Spinal cord (tissue), 10 donors: ENCODE data around the gene SV2C. TPM values are rescaled to one million over a fixed set of nuclear protein-coding genes. Genes with fewer than 3 reads are reported as not detected.
"Not testable (repeated sequence)": the region's sequence is repeated elsewhere in the genome, so short reads cannot be mapped to it uniquely, and the experiment has no call there.

Experiments used
- DNase-seq, 6 donors: peaks; one replicate each; pipeline versions ENCODE4 v3.0.0 to v3.0.0-alpha.2; 2013 to 2015; ENCODE audit warnings: low spot score in 6 of 6, low read depth in 4 of 6
- H3K27ac ChIP-seq: one replicate; pipeline ENCODE4 v1.5.1; 2013; ENCODE audit warnings: low read depth, low read length, control low read depth
- H3K27me3 ChIP-seq: one replicate; pipeline ENCODE4 v1.6.1; 2013; ENCODE audit warnings: low read length; ENCODE audit not compliant: control insufficient read depth, insufficient read depth
- H3K36me3 ChIP-seq: one replicate; pipeline ENCODE4 v1.6.1; 2013; ENCODE audit warnings: low read length; ENCODE audit not compliant: control insufficient read depth, insufficient read depth
- H3K4me1 ChIP-seq: one replicate; pipeline ENCODE4 v1.6.1; 2013; ENCODE audit warnings: low read length; ENCODE audit not compliant: control insufficient read depth, insufficient read depth
- H3K4me3 ChIP-seq: one replicate; pipeline ENCODE4 v1.5.1; 2013; ENCODE audit warnings: low read depth, low read length, control low read depth
- H3K9me3 ChIP-seq: one replicate; pipeline ENCODE4 v1.6.1; 2013; ENCODE audit warnings: low read length; ENCODE audit not compliant: control insufficient read depth, insufficient read depth
- WGBS: methylation state at CpG from one replicate; pipeline ENCODE4 v1.1.5; 2013; ENCODE audit warnings: missing lambda C conversion rate; ENCODE audit not compliant: insufficient coverage; 5-methylcytosine and 5-hydroxymethylcytosine counted together
- polyA plus RNA-seq, 2 donors: library from polyadenylated mRNA; unstranded; fragments of 120-200 nt; gene quantifications; one replicate each; pipeline ENCODE4 v1.2.1, GENCODE V29; 2013; ENCODE audit not compliant: insufficient read length in 2 of 2
- total RNA-seq, 2 donors: library from RNA; depleted of rRNA in 1 of 2; stranded (reverse); fragments of 120-200 nt in 1 of 2; fragments of >200 nt in 1 of 2; gene quantifications; one replicate each; pipeline versions ENCODE4 v1.2.3 to v1.2.4, GENCODE V29; 2013 to 2014
- donor health status: healthy.

The SV2C gene
- total and polyA plus RNA-seq, 4 donors: 16.2 to 66.7 (median 40.2) TPM

GRCh38 chr5:76069061-76069735 is 14.0 kb upstream of the SV2C start:
- Histone ChIP-seq H3K9me3 (no peaks in the 10 kb centered on the region), H3K36me3 (no peaks in the 10 kb centered on the region), H3K4me1 (no peaks in the 10 kb centered on the region), H3K27me3 (no peaks in the 10 kb centered on the region), H3K27ac (no peak overlapping the region), H3K4me3 (no peak overlapping the region)
- DNase-seq: peak in 1 of 6 donors; percentile 92
- WGBS: 87% methylated on average over 4 of the region's 4 CpGs

GRCh38 chr5:76074487-76075065 is 8.6 kb upstream of the SV2C start:
- peak in 2 of 6 donors; percentile 24 to 69 for DNase-seq
- H3K27ac ChIP-seq: no peak overlapping the region
- no peaks in the 10 kb centered on the region for H3K36me3 ChIP-seq
- 50% methylated on average over 2 of the region's 2 CpGs for WGBS
- H3K9me3 ChIP-seq: no peaks in the 10 kb centered on the region
- no peak overlapping the region for H3K4me3 ChIP-seq
- no peaks in the 10 kb centered on the region for H3K27me3 ChIP-seq
- no peaks in the 10 kb centered on the region for H3K4me1 ChIP-seq

- DNase-seq: peak in 2 of 6 donors; percentile 39 to 66
- WGBS: 4% methylated on average over 39 of the region's 45 CpGs
- Histone ChIP-seq H3K36me3 (no peaks in the 10 kb centered on the region), H3K27me3 (peaks cover 38% of the 10 kb centered on the region), H3K4me3 (peak overlapping the region; percentile 48), H3K4me1 (peaks cover 33% of the 10 kb centered on the region), H3K27ac (no peak overlapping the region), H3K9me3 (no peaks in the 10 kb centered on the region)
Measured at GRCh38 chr5:76081811-76082771, 1.1 kb upstream of the SV2C start.

- Histone ChIP-seq H3K9me3 (no peaks in the 10 kb centered on the region), H3K27ac (peak overlapping the region; percentile 64), H3K27me3 (peaks cover 38% of the 10 kb centered on the region), H3K4me3 (peak overlapping the region; percentile 48), H3K4me1 (peaks cover 33% of the 10 kb centered on the region), H3K36me3 (no peaks in the 10 kb centered on the region)
- DNase-seq: peak in 3 of 6 donors; percentile 22 to 78 (median 61)
- under 1% methylated on average over 48 of the region's 50 CpGs for WGBS
Measured at GRCh38 chr5:76083555-76084495, 642 bp downstream of the SV2C start.

GRCh38 chr5:76084496-76085242 is 1.5 kb downstream of the SV2C start:
- peaks cover 33% of the 10 kb centered on the region for H3K4me1 ChIP-seq
- H3K27ac ChIP-seq: peak overlapping the region; percentile 64
- H3K9me3 ChIP-seq: no peaks in the 10 kb centered on the region
- peaks cover 38% of the 10 kb centered on the region for H3K27me3 ChIP-seq
- peak in 4 of 6 donors; percentile 45 to 94 (median 60) for DNase-seq
- H3K4me3 ChIP-seq: peak overlapping the region; percentile 48
- under 1% methylated on average over 69 of the region's 74 CpGs for WGBS
- H3K36me3 ChIP-seq: no peaks in the 10 kb centered on the region

GRCh38 chr5:76085243-76085579 is 2.0 kb downstream of the SV2C start:
- H3K9me3 ChIP-seq: no peaks in the 10 kb centered on the region
- H3K4me3 ChIP-seq: peak overlapping the region; percentile 42
- 10% methylated on average over 2 of the region's 7 CpGs for WGBS
- H3K27ac ChIP-seq: peak overlapping the region; percentile 40
- peaks cover 33% of the 10 kb centered on the region for H3K4me1 ChIP-seq
- H3K36me3 ChIP-seq: no peaks in the 10 kb centered on the region
- peaks cover 38% of the 10 kb centered on the region for H3K27me3 ChIP-seq
- no peak for DNase-seq

GRCh38 chr5:76086095-76086494 is 2.9 kb downstream of the SV2C start:
- H3K36me3 ChIP-seq: no peaks in the 10 kb centered on the region
- WGBS: no CpG with 5 or more reads among the region's 4 CpGs
- peak in 1 of 6 donors; percentile 51 for DNase-seq
- H3K27me3 ChIP-seq: peaks cover 38% of the 10 kb centered on the region
- H3K4me1 ChIP-seq: peaks cover 33% of the 10 kb centered on the region
- no peak overlapping the region for H3K27ac ChIP-seq
- no peaks in the 10 kb centered on the region for H3K9me3 ChIP-seq
- H3K4me3 ChIP-seq: no peak overlapping the region

GRCh38 chr5:76089156-76089555 is 6.0 kb downstream of the SV2C start:
- H3K36me3 ChIP-seq, H3K4me1 ChIP-seq, H3K27ac ChIP-seq, DNase-seq, H3K9me3 ChIP-seq, H3K4me3 ChIP-seq: not testable (repeated sequence)
- H3K27me3 ChIP-seq: peaks cover 14% of the 10 kb centered on the region
- no CpG with 5 or more reads among the region's 2 CpGs for WGBS
